ENCODE results near the gene RAVER1. TPM values are rescaled to one million over a fixed set of nuclear protein-coding genes. Genes with fewer than 3 reads are reported as not detected.
A peak's percentile ranks its signal among the peaks of the same experiment; 100 is the strongest.

RAVER1 gene
- total RNA-seq, 1 donor from 2014 or later, result 25.5 TPM

DNA sequence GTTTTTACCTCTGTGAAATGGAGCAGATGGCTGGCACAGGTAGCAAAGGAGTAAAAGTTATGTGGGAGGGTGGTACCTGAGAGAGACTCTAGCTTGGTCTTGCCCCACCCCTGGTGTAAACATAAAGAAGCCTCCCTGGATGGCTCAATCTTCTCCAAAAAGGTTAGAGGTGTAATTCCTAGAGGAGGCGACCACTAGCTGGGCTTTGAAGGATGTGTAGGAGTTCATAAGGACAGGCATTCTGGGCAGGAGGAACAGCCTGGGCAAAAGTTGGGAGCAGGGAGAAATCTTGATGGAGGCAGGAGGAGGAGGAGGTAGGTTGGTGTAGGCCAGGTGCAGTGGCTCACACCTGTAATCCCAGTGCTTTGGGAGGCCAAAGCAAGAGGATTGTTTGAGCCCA, 54.4 kb downstream of the RAVER1 start:
- H3K4me1 ChIP-seq, result no peaks in the 10 kb centered on the region
- no peaks in the 10 kb centered on the region for H3K27me3 ChIP-seq
- H3K9me3 ChIP-seq, result no peaks in the 10 kb centered on the region
- H3K4me3 ChIP-seq, result no peak overlapping the region
- TF ChIP-seq POLR2AphosphoS5 (IDR thresholded peaks at IDR 0.05; ENCODE audit: insufficient read depth in 1 of 2, low read depth in 1 of 2) (no peak), CTCF (IDR thresholded peaks at IDR 0.05) (no peak), POLR2A (IDR thresholded peaks at IDR 0.05) (no peak)
- no peak overlapping the region for H3K27ac ChIP-seq
- intact Hi-C loops (cut with DNase I), result no loop called here
- H3K36me3 ChIP-seq, result peaks cover 0 to 5% of the 10 kb centered on the region in 2 donors
- DNase-seq (ENCODE audit: extremely low spot score in 2 of 2), result no peak

DNA sequence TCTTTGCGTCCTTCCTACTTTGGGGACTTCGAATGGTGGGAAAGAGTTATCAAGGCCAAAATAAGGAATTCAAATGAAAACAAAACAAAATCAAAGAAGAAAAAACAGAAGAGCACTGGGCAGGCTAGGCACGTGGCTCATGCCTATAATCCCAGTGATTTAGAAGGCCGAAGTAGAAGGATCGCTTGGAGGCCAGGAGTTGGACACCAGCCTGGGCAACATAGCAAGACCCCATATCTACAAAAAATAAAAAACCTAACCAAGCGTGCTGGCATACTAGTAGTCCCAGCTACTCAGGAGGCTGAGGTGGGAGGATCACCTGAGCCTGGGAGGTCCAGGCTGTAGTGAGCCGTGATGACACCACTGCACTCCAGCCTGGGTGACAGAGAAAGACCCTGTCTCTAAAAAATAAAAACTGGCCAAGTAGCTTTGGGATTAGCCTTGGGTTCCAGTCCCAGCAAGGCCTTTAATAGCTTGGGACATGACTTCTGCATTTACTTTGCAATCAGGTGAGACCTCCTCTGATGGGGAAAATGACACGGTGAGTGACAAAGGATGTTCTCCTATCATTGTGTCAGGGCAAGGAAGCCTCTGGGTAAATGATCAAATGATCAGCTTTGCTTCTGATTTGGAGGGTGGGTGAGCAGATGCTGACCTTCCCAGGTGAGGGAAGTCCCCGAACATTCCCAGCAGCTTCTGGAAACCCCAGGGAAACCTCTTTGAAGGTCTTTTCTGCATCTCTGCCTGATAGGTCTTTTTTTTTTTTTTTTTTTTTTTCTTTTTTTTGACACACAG, 55.3 kb downstream of the RAVER1 start:
- H3K4me3 ChIP-seq, result no peak overlapping the region
- intact Hi-C loops (cut with DNase I), result no loop called here
- no peak for DNase-seq (ENCODE audit: extremely low spot score in 2 of 2)
- H3K36me3 ChIP-seq, result no peaks in the 10 kb centered on the region
- H3K27me3 ChIP-seq, result no peaks in the 10 kb centered on the region
- no peaks in the 10 kb centered on the region for H3K4me1 ChIP-seq
- TF ChIP-seq CTCF (IDR thresholded peaks at IDR 0.05) (no peak), POLR2AphosphoS5 (IDR thresholded peaks at IDR 0.05; ENCODE audit: insufficient read depth in 1 of 2, low read depth in 1 of 2) (no peak), POLR2A (IDR thresholded peaks at IDR 0.05) (no peak)
- H3K27ac ChIP-seq, result no peak overlapping the region
- no peaks in the 10 kb centered on the region for H3K9me3 ChIP-seq

- Histone ChIP-seq H3K27ac (no peak overlapping the region), H3K36me3 (no peaks in the 10 kb centered on the region)
- intact Hi-C loops (cut with DNase I), result loop anchor here (5.0 kb wide), 1 partner anchor 58 kb away; the partner anchor contains the start of gene RAVER1
Observed at GRCh38 chr19:10274589-10274988, 58.7 kb downstream of the RAVER1 start.

GRCh38 chr19:10271543-10272086, 61.7 kb downstream of the RAVER1 start:
- no peak for TF ChIP-seq POLR2AphosphoS5 (IDR thresholded peaks at IDR 0.05; ENCODE audit: insufficient read depth in 1 of 2, low read depth in 1 of 2)
- TF ChIP-seq POLR2A (IDR thresholded peaks at IDR 0.05), result no peak
- TF ChIP-seq CTCF (IDR thresholded peaks at IDR 0.05), result no peak
- Histone ChIP-seq H3K27ac (peak overlapping the region; percentile 68), H3K9me3 (no peaks in the 10 kb centered on the region), H3K27me3 (no peaks in the 10 kb centered on the region), H3K4me1 (peaks cover 17% of the 10 kb centered on the region), H3K4me3 (peak overlapping the region; percentile 44 to 48), H3K36me3 (no peaks in the 10 kb centered on the region)
- intact Hi-C loops (cut with DNase I), result loop anchor here (5.0 kb wide), 1 partner anchor 61 kb away; the partner anchor contains the start of gene RAVER1
- no peak for DNase-seq (ENCODE audit: extremely low spot score in 2 of 2)

More at GRCh38 chr19:10274589-10274988, 58.7 kb downstream of the RAVER1 start:
- Histone ChIP-seq H3K27me3 (no peaks in the 10 kb centered on the region), H3K9me3 (no peaks in the 10 kb centered on the region), H3K4me3 (no peak overlapping the region), H3K4me1 (peaks cover 15% of the 10 kb centered on the region)
- no peak for TF ChIP-seq POLR2AphosphoS5 (IDR thresholded peaks at IDR 0.05; ENCODE audit: insufficient read depth in 1 of 2, low read depth in 1 of 2)
- TF ChIP-seq POLR2A (IDR thresholded peaks at IDR 0.05), result no peak
- no peak for TF ChIP-seq CTCF (IDR thresholded peaks at IDR 0.05)
- DNase-seq (ENCODE audit: extremely low spot score in 2 of 2), result no peak

All from vagina (tissue), 2 donors.